Stimulated activated CD4-positive, alpha-beta T cell treated with anti-CD3 and anti-CD28 coated beads, Interleukin-15, amount 100 ng/mL, for 48 hours (primary cell): ENCODE data around the gene PRAMEF12.
"Not testable (repeated sequence)": the region's sequence is repeated elsewhere in the genome, so short reads cannot be mapped to it uniquely, and the experiment has no call there.

ENCODE experiments used
- DNase-seq, 2 donors: peaks; one replicate each; pipeline ENCODE4 v3.0.0-alpha.2; 2020; ENCODE audit warnings: low read depth in 2 of 2

PRAMEF12 gene

DNA sequence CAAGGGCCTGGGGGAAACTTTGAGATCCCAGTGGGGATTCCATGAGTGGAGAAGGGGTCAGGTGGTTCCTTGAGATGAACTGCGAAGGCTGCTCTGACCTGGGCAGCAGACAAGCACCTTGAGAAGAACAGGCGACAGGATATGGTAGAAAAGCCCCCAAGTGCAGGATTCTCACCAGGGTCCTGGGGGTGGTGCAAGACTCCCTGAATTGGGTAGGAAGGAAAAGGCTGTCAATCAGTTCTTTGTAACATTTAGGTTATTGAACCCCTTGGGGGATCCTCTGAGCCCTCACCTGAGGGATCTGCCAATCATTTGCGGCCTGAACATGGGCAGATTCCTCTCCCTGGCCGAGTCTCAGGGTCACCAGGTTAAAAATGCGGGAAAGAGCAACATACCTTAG is 2.4 kb upstream of the PRAMEF12 start:
- DNase-seq, result no peak

DNA sequence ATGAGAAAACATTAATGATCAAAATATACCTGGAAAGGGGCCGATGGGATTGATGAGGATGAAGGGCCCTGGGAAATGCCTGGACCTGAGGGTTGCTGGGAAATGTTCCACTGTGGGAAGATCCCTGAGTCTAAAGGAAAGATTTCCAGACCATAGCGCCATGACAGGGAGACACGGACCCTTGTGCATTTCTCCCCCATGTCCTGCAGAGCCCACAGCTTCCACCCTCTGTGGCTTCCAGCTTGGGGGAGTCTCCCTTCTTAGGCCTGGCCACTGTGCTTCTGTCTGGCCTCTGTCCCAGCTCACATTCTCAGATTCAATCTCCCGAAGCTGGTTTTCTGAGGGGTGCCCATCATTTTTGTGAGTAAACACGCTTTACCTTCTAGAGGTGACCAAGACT is 1.0 kb upstream of the PRAMEF12 start:
- DNase-seq, result no peak

DNA sequence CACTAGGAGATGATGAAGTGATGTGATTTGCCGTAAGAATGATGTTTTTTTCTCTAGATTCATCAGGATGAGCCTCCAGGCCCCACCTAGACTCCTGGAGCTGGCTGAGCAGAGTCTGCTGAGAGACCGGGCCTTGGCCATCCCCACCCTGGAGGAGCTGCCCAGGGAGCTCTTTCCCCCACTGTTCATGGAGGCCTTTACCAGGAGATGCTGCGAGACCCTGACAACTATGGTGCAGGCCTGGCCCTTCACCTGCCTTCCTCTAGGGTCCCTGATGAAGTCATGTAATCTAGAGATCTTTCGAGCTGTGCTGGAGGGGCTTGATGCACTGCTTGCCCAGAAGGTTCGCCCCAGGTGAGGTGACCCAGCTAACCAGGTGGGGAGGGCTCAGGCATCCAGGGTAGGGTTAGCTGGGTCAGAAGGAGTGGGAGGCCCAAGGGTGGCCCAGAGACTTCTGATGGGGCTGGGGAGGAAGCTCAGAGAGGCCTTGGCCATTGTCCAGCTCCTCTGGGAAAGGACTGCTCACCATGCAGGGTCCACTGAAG is 1.3 kb downstream of the PRAMEF12 start:
- no peak for DNase-seq

DNA sequence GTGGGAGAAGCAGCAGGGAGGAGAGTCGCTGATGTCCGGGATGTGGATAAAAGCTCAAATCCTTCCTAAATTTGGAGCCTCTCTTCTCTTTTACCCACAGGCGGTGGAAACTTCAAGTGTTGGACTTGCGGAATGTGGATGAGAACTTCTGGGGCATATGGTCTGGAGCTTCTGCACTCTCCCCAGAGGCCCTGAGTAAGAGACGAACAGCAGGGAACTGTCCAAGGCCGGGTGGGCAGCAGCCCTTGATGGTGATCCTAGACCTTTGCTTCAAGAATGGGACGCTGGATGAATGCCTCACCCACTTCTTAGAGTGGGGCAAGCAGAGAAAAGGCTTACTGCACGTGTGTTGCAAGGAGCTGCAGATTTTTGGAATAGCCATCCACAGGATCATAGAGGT is 1.9 kb downstream of the PRAMEF12 start:
- no peak for DNase-seq

DNA sequence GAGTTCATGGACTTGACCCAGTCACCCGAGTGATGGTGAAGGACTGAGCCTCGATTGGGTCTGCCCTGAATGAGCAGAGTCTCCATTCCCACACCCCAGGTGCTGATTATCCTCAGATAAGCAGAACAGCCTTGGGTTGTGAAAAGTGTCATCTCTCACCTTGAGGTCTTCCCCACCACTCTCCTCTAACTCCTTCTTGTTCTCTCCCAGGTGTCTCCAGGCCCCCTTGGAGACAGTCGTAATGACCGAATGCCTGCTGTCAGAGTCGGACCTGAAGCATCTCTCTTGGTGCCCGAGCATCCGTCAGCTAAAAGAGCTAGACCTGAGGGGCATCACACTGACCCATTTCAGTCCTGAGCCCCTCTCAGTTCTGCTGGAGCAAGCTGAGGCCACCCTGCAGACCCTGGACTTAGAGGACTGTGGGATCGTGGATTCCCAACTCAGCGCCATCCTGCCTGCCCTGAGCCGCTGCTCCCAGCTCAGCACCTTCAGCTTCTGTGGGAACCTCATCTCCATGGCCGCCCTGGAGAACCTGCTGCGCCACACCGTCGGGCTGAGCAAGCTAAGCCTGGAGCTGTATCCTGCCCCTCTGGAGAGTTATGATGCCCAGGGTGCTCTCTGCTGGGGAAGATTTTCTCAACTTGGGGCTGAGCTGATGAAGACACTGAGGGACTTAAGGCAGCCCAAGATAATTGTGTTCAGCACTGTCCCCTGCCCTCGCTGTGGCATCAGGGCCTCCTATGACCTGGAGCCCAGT is 3.4 kb downstream of the PRAMEF12 start:
- no peak for DNase-seq

DNA sequence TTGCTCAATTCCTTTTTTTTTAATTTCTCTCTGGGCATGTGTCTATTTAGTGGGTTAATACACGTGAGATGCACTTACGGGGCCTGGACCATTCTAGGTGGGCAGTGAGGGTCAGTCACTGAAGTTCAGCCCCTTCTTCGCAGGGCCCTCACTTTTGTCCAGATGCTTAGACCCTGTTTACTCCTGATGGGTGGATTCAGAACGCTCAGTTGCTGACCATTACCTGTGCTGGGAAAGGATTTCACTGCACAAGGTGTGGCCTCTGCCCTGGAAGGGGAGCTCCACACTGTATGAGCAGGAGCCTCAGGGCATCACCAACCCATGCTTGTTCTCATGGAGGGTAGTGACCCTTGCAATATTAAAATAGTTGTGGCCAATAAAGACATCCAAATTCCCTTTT is 4.5 kb downstream of the PRAMEF12 start:
- no peak for DNase-seq

DNA sequence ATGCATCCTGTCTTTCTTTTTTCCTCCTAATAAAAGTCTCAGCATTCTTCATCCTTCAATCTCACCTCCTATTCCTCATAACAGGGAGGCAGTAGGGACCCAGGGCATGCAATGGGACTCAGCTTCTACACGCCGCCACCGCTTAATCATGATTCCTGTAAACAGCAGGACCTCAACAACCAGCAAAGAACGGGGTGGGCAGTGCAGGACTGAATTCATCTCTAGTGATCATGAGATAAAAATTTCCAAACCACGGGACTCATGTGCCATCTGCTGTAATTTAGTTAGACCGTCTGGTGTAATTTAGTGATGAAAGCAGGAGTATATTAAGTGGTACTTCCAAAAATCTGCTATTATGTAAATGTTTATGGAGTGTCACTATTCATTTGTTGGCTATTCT is 5.4 kb downstream of the PRAMEF12 start:
- no peak for DNase-seq

DNA sequence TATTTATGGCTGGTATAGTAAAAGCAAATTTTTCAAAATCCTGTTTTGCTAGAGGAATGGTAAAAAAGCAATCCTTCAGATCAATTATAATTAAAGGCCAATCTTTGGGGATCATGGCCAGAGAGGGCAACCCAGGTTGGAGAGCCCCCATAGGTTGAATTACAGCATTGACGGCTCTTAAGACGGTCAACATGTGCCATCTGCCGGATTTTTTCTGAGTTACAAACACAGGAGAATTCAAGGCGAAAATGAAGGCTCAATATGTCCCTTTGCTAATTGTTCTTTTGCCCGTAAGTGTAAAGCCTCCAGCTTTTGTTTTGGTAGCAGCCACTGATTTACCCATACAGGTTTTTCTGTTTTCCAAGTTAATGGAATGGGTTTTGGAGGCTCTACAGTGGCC is 8.0 kb downstream of the PRAMEF12 start:
- DNase-seq, result not testable (repeated sequence)

DNA sequence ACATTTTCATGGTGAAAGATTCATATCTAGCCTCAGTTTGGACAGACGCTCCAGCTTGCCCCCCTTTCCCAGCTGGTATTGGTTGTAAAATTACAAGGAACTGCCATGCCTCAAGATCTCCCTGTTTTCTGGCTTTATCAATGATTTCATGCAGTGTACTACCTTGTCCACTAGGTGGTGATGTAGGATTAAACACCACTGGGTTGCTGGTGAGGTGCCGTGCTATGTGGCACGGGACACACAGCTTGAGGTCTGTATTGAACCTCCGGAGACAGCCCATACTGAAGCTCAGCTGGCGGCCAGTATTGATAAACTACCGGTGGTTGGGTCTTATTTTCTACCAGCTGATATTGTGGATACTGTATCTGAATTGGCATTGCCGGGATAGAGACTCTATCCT is 10.2 kb downstream of the PRAMEF12 start:
- peak in 1 of 2 donors; percentile 0 for DNase-seq

DNA sequence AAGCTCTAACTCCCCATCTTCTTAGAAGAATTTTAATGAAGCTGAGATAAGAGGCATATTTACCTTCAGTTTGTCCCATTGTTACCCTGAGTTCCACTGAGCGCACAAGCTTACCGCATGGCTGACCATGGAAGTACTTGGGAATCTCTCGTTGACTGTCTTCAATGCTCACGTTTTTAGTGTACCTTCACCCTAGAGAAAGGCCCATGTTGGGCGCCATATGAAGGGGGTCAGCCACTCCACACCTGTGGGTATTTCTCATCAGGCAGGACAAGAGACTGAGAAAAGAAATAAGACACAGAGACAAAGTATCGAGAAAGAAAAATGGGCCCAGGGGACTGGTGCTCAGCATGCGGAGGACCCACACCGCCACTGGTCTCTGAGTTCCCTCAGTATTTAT is 11.2 kb downstream of the PRAMEF12 start:
- DNase-seq, result not testable (repeated sequence)

DNA sequence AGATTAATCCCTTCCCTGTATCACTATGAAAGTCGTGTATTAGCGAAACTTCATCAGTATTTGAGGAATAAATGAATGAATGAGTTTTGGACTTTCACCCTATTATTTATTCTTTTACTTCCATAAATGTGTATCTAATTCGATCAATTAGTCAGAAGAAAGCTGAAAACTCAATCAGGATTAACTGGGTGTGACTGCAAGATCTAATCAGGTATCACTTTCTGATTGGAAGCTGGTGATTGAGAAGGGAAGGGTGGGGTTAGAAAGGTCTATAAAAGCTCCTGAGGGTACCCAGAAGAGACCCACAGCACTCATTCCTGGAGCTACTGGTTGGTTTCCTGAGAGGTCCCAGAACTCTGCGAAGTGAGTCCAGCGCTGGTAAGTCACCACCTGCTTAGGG is 17.6 kb downstream of the PRAMEF12 start, which contains the start of gene PRAMEF1:
TSS of gene PRAMEF1 (plus strand) at position 301 of the 400 bp plus-strand sequence. CDS start 1,831 bp downstream, outside the sequence.
- DNase-seq, result not testable (repeated sequence)

DNA sequence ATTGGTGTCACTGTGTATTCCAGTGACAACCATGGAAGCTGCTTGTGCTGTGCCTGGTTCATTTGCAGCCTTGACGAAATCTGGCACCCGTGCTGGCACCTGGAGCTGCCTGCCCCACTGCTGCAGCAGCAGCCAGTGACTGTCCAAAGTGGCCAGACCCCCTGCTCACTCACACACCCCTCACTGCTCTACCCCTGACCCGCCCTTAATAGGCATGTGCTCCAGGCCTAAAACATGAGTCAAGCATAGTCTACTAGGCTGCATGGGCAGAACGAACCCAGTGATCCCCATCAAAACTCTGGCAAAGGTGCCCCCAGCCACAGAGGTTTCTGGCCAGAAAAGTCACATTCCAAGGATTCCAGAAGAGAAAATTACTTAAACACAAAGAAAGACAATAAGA is 25.4 kb downstream of the PRAMEF12 start:
- DNase-seq, result no peak

DNA sequence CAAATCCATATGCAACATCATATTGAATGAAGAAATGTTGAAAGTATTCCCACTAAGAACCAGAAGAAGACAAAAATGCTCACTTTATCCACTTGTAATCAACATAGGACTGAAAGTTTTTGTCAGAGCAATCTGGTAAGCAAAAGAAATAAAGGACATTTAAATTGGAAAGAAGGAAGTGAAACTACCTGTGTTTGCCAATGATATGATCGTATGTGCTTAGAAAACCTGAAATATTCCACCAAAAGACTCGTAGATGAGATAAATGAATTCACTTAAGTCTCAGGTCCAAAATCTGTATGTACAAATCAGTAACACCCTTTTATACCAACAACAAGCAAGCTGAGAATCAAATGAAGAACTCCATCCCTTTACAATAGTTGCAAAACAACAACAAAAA is 26.2 kb downstream of the PRAMEF12 start:
- DNase-seq, result no peak

DNA sequence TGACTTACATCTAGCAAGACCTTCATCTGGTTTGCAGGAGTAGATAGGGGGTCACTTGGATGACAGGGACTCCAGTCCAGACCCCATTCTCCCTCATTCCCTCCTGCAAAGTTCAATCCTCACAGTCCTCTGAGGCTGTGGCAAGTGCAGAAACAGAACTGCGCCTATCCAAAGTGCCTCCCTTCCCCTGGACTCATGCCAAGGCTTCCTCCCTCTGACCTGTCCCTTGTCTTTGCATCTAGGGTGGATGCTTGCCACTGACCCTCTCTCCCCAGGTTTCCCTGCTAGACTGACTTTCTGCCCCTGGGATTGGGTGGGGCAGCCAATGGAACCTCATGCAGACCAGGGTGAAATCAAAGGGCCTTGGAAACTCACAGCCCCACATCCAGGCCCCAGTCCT is 36.4 kb downstream of the PRAMEF12 start:
- no peak for DNase-seq

DNA sequence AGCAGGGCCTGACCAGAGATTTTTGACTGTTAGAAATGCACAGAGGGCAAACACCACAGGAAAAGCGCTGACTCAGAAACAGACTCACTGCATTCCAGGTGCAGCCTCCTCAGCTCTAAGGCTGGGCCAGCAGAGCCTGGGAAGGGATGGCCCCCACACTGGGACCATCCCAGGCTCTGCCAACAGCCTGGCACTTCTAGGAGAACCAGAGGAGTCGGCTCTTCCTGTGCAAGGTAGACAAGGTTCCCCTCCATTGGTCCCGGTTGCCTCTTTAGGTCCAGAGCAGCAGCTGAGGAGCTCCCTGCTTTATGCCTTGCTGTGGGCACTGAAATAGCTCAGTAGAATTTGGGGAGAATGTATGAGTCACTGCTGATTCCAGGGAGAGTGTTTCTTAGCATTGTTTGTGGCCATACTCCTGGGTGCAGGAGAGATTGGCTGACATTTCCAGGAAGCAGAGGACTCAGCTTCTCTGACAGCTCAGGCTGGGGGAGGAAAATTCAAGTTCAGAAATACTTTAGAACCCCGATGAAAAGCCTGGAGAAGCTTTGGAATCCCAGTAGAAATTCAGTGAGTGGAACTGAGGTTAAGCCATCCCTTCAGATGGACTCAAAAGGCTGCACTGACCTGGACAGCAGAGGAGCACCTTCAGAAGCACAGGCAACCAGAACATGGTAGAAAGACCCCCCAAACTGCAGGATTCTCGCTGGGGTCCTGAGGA is 37.3 kb downstream of the PRAMEF12 start:
- DNase-seq, result no peak

DNA sequence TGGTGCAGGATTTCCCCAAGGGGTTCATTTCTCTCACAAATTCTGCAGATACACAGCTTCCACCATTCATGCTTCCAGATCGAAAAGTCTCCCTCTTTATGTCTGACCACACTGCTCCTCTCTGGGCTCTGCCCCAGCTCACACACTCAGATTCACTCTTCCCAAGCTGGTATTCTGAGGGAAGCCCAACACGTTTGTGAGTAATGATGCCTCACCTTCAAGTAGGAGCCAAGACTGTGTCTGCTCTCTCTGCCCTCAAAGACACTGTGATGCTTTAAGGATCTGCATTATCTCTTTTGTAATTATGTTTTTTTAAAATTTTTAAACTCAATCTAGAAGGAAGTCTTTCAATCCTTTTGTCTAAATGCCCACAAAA is 37.9 kb downstream of the PRAMEF12 start:
- no peak for DNase-seq

DNA sequence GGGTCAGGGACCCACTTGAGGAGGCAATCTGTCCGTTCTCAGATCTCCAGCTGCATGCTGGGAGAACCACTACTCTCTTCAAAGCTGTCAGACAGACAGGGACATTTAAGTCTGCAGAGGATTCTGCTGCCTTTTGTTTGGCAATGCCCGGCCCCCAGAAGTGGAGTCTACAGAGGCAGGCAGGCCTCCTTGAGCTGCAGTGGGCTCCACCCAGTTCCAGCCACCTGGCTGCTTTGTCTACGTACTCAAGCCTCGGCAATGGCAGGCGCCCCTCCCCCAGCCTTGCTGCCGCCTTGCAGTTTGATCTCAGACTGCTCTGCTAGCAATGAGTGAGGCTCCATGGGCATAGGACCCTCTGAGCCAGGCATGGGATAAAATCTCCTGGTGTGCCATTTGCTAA is 45.5 kb downstream of the PRAMEF12 start:
- not testable (repeated sequence) for DNase-seq
